ENCODE data around the gene CRTC1. TPM values are rescaled to one million over a fixed set of nuclear protein-coding genes. Genes with fewer than 3 reads are reported as not detected.

The CRTC1 gene
- total RNA-seq, 4 donors from 2014 or later, result 4.1 to 6.3 (median 4.7) TPM

DNA sequence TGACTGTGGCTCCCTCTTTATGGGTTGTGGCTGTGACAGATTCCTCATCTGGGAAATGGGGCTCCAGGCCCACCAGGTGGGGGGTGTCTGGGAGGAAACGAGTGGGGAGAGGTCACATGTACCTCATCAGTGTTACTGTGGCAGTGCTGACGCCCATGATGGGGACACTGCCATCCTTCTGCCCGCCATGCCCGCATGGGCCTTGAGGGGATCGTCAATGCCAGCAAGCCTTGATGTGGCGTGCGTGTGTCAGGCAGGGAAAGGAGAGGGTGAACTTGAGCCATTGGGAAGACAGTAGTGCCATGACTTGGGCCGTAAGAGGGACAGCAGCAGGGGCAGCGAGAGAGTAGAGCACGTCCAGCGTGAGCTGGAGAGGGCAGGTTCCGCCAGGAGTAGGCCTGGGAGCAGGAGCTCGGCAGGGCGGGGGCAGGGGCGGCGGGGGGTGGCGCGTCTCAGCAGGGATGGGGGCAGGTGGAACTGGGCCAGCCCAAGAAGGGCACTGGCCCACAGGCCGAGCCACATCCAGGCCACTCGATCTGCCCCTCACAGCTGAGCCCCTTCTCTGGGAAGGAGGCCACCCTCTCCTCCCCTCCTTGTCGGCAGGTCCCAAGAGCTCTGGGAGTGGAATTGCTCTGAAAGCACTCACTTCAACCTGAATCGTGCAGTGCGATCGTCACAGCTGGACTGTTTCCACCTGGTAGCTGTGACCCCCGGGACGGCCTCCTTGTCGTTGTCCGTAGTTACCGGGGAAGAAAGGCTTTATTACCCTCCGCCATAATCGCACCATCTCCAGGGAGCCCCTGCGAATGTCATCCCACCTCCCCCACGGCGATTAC lies 36.7 kb upstream of the CRTC1 start:
- no peak for DNase-seq (ENCODE audit: low spot score in 2 of 2)
- H3K4me3 ChIP-seq, result no peak overlapping the region
- H3K9me3 ChIP-seq, result no peaks in the 10 kb centered on the region
- H3K27ac ChIP-seq, result no peak overlapping the region
- no peaks in the 10 kb centered on the region for H3K27me3 ChIP-seq
- 93% methylated on average over 26 of the region's 34 CpGs for WGBS
- H3K36me3 ChIP-seq, result no peaks in the 10 kb centered on the region
- peaks cover 47% of the 10 kb centered on the region for H3K4me1 ChIP-seq
- TF ChIP-seq POLR2AphosphoS5 (IDR thresholded peaks at IDR 0.05), result no peak
- TF ChIP-seq, protein P1, sequence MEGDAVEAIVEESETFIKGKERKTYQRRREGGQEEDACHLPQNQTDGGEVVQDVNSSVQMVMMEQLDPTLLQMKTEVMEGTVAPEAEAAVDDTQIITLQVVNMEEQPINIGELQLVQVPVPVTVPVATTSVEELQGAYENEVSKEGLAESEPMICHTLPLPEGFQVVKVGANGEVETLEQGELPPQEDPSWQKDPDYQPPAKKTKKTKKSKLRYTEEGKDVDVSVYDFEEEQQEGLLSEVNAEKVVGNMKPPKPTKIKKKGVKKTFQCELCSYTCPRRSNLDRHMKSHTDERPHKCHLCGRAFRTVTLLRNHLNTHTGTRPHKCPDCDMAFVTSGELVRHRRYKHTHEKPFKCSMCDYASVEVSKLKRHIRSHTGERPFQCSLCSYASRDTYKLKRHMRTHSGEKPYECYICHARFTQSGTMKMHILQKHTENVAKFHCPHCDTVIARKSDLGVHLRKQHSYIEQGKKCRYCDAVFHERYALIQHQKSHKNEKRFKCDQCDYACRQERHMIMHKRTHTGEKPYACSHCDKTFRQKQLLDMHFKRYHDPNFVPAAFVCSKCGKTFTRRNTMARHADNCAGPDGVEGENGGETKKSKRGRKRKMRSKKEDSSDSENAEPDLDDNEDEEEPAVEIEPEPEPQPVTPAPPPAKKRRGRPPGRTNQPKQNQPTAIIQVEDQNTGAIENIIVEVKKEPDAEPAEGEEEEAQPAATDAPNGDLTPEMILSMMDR (IDR thresholded peaks at IDR 0.05), result no peak

- Histone ChIP-seq H3K4me1 (peaks cover 50% of the 10 kb centered on the region), H3K27ac (no peak overlapping the region), H3K27me3 (no peaks in the 10 kb centered on the region), H3K4me3 (no peak overlapping the region), H3K9me3 (no peaks in the 10 kb centered on the region), H3K36me3 (no peaks in the 10 kb centered on the region)
- DNase-seq (ENCODE audit: low spot score in 2 of 2), result no peak
- WGBS, result 100% methylated on average over 1 of the region's 1 CpG
- no peak for TF ChIP-seq POLR2A (IDR thresholded peaks at IDR 0.05)
- TF ChIP-seq, protein P1 (IDR thresholded peaks at IDR 0.05), result no peak
- no peak for TF ChIP-seq POLR2AphosphoS5 (IDR thresholded peaks at IDR 0.05)
- no peak for TF ChIP-seq EP300 (IDR thresholded peaks at IDR 0.05)
Observed at GRCh38 chr19:18647371-18647767, 36.1 kb upstream of the CRTC1 start.

DNA sequence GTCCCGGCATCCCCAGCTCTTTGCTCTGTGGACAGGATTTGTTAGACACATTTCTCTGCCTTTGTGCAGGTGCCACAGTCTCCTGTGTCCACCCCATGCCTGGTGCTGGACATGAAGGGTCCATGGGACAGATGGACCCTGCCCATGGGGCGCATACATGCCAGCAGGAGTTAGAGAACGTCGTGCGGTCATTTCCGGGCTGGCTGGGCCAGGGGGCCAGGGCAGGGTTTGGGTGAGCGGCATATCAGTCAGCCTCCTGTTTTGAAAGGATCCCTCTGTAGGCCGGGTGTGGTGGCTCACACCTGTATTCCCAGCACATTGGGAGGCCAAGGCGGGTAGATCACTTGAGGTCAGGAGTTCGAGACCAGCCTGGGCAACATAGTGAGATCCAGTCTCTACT lies 35.7 kb upstream of the CRTC1 start:
- H3K4me3 ChIP-seq, result no peak overlapping the region
- no peaks in the 10 kb centered on the region for H3K27me3 ChIP-seq
- DNase-seq (ENCODE audit: low spot score in 2 of 2), result no peak
- peaks cover 50% of the 10 kb centered on the region for H3K4me1 ChIP-seq
- H3K9me3 ChIP-seq, result no peaks in the 10 kb centered on the region
- H3K27ac ChIP-seq, result no peak overlapping the region
- H3K36me3 ChIP-seq, result no peaks in the 10 kb centered on the region
- 97% methylated on average over 10 of the region's 10 CpGs for WGBS
- TF ChIP-seq EP300 (IDR thresholded peaks at IDR 0.05) (no peak), POLR2A (IDR thresholded peaks at IDR 0.05) (no peak), POLR2AphosphoS5 (IDR thresholded peaks at IDR 0.05) (no peak)
- TF ChIP-seq, protein P1 (IDR thresholded peaks at IDR 0.05), result no peak

GRCh38 chr19:18648973-18649315 lies 34.5 kb upstream of the CRTC1 start:
- no peaks in the 10 kb centered on the region for H3K27me3 ChIP-seq
- TF ChIP-seq EP300 (IDR thresholded peaks at IDR 0.05) (no peak), POLR2AphosphoS5 (IDR thresholded peaks at IDR 0.05) (no peak), POLR2A (IDR thresholded peaks at IDR 0.05) (no peak)
- TF ChIP-seq, protein P1 (IDR thresholded peaks at IDR 0.05), result no peak
- H3K9me3 ChIP-seq, result no peaks in the 10 kb centered on the region
- no peak for DNase-seq (ENCODE audit: low spot score in 2 of 2)
- no peaks in the 10 kb centered on the region for H3K36me3 ChIP-seq
- H3K4me3 ChIP-seq, result peak overlapping the region; percentile 36
- peak overlapping the region; percentile 89 for H3K27ac ChIP-seq
- H3K4me1 ChIP-seq, result peaks cover 50% of the 10 kb centered on the region
- WGBS, result 49% methylated on average over 13 of the region's 13 CpGs

DNA sequence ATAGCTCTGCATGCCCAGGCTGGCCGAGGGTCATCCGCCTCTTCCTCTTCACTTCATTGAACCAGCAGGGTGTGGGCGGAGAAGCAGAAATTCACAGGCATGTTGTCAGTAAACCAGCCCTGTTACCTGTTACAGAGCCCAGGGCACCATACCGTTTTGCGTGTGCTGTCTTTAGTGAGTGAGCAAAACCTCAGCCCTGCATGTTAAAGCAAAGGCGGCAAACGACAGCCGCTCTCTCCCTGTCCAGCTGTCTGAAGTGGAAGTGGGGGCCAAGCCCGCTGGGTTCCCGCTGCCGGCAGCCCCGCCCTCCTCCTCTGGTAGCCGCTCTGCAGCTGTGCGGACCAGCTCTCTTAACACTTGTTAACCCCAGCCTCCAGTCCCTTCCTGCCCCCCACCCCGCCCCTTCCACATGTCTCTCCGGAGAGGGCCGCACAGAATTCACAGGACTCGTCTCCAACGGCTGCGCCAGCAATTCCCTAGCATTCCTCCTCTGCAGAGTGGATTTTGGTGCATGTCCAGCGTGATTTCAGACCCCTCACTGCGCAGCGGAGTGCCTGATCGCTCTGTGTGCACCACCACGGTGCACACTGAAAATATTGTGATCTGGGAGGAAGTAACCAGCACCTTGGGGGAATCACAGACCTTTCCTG lies 34.0 kb upstream of the CRTC1 start:
- TF ChIP-seq EP300 (IDR thresholded peaks at IDR 0.05), result no peak
- TF ChIP-seq POLR2AphosphoS5 (IDR thresholded peaks at IDR 0.05), result no peak
- no peak for TF ChIP-seq POLR2A (IDR thresholded peaks at IDR 0.05)
- TF ChIP-seq, protein P1 (IDR thresholded peaks at IDR 0.05), result no peak
- Histone ChIP-seq H3K4me3 (peak overlapping the region; percentile 36), H3K27ac (peak overlapping the region; percentile 89), H3K27me3 (no peaks in the 10 kb centered on the region), H3K9me3 (no peaks in the 10 kb centered on the region), H3K36me3 (no peaks in the 10 kb centered on the region), H3K4me1 (peaks cover 47% of the 10 kb centered on the region)
- peak in 1 of 2 donors; percentile 92 for DNase-seq (ENCODE audit: low spot score in 2 of 2)
- WGBS, result 32% methylated on average over 25 of the region's 25 CpGs
